GM18511 (cell line): ENCODE results near the gene IL3RA.
"Not testable (repeated sequence)": the region's sequence is repeated elsewhere in the genome, so short reads cannot be mapped to it uniquely, and the experiment has no call there.

ENCODE experiments used
- ATAC-seq: cut with Tn5 transposase; IDR thresholded peaks from one replicate; pipeline ENCODE4 v1.9.1; 2021; ENCODE audit warnings: mild to moderate bottlenecking, moderate library complexity; ENCODE audit not compliant: unreplicated experiment

Gene IL3RA

DNA sequence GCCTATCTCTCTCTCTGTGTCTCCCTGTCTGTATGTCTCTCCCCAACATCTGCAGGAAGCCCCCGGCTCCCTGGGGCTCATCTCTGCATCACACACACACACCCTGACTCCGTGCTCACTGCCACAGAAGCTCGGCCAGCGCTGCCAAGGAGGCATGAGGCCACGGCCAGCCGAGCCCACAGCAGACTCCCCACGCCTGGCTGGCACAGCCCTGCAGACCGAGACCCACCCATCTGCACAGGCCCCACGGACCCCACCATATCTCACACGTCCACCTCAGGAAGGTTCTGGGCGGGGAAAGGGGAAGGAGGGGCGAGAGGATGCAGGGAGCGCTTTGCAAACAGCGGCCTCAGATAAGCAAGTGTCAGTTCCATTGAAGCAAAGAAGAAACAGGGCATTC lies 83.8 kb downstream of the IL3RA start:
- no peak for ATAC-seq

DNA sequence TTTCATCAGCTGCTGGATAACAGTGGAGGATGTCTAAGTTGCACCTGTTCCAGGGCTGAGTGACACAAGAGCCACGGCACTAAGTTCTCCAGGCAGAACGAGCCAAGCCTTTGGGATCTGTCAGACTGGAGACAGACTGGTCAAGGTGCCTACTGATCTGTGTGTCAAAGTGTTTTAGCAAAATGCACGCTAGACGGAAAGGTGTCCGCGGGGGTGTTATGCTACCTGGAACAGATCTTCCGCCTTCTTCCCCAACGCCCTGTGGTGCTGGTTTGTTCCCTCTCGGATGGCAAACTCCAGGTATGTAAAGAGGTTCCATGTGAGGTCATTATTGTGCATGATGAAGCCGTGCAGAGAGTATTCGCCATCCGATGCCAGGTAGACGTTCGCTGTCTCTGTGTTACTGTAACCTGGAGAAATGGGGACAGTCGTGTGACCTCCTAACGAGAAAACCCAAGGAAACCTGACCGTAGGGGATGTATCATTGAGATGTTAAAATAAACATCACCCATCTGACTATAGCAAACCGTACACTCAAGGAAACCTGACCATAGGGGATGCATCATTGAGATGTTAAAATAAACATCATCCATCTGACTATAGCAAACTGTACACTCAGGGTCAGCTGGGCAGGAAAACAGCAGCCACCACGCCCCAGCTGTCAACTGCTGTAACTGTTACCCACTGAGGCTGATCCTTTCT lies 85.0 kb downstream of the IL3RA start:
- ATAC-seq: no peak

DNA sequence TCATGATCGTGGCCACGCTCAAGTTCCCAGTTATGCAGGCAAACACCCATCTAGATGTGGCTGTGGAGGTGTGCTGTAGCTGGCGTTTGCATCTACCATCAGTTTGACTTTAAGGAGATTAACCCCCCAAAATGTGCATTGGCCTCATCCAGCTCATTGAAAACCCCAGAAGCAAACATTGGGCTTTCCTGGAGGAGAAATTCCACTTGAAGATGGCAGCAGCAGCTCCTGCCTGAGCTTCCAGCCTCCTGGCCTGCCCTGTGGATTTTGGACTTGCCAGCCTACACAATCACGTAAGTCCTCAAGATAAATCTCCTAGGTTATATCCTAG lies 85.5 kb downstream of the IL3RA start:
- ATAC-seq: no peak

DNA sequence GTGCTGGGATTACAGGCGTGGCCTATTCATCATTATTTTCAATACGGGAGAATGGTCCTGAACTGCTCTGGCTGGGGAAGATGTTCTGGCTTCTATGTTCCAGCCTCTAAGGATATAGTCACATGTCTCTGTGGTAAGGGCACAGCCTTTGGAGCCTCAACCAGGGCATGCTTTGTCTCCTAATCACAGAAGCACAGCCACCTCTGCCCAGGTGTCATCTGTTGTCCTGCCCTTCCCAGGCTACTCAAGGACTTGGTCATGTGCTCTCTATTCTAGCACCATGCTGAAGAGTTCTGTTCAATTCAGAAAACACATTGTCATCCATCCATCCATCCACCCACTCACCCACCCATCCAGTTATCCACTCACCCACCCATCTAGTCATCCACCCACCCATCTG lies 86.6 kb downstream of the IL3RA start:
- ATAC-seq: no peak

DNA sequence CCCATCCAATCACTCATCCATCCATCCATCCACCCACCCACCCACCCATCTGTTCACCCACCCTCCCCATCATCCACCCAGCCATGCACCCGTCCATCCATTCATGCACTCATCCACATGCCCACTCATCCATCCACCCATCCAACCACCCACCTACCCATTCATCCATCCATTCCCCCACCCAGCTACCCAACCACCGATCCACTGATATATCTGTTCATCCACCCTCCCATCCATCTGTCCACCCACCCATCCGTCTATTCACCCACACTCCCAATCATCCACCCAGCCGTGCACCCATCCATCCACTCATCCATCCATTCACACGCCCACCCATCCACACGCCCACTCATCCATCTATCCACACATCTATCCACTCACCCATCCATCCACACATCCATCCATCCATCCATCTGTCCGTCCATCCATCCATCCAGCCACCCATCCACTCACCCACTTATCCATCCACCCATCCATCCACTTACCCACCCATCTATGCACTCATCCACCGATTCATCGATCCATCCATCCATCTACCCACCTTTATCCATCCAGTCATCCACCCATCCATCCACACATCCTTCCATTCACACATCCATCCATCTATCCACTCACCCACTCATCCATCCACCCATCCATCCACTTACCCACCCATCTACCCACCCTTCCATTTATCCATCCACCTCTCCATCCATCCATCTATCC lies 87.7 kb downstream of the IL3RA start:
- ATAC-seq: no peak

DNA sequence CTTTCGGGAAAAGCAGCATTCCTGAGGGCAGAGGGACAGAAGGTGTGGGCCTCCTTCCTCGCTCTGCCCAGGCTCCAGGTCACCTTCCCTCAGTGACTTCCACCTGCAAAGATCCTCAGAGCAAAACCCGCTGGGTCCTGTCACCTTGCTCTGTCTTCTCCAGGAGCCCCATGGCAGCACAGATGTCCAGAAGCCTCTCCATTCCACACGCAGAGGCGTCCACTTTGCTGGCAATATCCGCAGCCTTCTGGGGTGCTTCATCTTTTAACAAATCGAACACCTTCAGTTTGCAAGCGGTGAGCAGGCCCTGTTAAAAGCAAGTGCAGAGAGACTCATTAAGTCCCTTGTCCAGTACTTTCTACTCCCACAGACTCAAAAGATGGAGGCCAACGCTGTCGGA lies 88.8 kb downstream of the IL3RA start:
- no peak for ATAC-seq

DNA sequence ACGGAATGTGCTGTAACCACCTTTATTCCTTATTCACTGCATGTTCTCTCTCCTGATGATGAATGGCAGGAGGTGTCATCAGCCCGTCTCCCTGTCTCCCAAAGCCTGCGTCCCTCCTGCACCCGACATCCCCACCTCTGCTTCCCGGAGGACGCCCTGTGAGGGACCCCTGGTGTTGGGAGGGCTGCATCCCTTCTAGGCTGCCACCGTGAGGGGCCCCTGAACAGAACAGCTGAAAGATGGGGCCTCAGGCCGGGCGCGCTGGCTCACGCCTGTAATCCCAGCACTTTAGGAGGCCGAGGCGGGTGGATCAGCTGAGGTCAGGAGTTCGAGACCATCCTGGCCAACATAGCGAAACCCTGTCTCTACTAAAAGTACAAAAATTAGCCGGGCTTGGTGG lies 89.7 kb downstream of the IL3RA start:
- ATAC-seq: not testable (repeated sequence)

DNA sequence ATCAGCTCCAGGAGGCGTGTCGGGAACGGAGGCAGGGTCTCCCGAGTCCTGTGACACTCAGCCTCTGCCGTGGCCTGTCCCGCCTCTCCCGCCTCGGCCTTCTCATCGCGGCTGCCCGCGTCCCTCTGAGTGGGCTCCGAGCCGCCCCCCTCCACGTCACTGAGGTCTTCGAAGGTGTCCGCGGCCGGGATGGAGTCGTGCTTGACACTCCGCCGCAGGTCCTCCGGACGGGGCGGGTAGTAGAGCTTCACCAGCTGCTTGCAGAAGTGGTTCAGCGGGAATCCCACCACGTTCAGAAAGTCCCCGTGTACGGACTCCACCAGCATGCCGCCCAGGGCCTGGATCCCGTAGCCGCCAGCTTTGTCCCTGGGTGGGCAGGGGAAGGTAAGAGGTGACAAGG lies 91.2 kb downstream of the IL3RA start:
- ATAC-seq: no peak

DNA sequence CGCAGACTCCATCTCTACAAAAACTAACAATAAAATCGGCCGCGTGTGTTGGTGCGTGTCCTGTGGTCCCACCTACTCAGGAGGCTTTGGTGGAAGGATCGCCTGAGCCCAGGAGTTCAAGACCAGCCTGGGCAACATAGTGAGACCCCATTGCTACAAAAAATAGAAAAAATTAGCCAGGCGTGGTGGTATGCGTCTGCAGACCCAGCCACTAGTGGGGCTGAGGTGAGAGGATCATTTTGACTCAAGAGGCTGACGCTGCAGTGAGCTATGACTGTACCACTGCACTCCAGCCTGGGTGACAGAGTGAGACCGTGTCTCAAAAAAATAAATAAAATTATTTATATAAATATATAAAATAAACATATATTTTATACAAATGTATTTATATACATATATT lies 93.9 kb downstream of the IL3RA start:
- ATAC-seq: no peak
